G401 (cell line): ENCODE data around the gene CRK. TPM values are rescaled to one million over a fixed set of nuclear protein-coding genes. Genes with fewer than 3 reads are reported as not detected.
A peak's percentile ranks its signal among the peaks of the same experiment; 100 is the strongest.
"Not testable (repeated sequence)": the region's sequence is repeated elsewhere in the genome, so short reads cannot be mapped to it uniquely, and the experiment has no call there.

ENCODE experiments used
- DNase-seq: peaks from one replicate; pipeline ENCODE4 v3.0.0-alpha.2; 2015; ENCODE audit warnings: low spot score
- in situ Hi-C: cut with HindIII; loops from 2 replicates; pipeline ENCODE4 v1.10.0; 2016; ENCODE audit warnings: low sequenced_read_pairs, mixed read lengths
- total RNA-seq: library from RNA; depleted of rRNA; stranded (reverse); fragments of >200 nt; shearing (Covaris generic); gene quantifications from 2 replicates; pipeline ENCODE4 v1.2.3, GENCODE V29; 2014

The CRK gene
- total RNA-seq, 1 experiment from 2014 or later: 92.7 TPM

DNA sequence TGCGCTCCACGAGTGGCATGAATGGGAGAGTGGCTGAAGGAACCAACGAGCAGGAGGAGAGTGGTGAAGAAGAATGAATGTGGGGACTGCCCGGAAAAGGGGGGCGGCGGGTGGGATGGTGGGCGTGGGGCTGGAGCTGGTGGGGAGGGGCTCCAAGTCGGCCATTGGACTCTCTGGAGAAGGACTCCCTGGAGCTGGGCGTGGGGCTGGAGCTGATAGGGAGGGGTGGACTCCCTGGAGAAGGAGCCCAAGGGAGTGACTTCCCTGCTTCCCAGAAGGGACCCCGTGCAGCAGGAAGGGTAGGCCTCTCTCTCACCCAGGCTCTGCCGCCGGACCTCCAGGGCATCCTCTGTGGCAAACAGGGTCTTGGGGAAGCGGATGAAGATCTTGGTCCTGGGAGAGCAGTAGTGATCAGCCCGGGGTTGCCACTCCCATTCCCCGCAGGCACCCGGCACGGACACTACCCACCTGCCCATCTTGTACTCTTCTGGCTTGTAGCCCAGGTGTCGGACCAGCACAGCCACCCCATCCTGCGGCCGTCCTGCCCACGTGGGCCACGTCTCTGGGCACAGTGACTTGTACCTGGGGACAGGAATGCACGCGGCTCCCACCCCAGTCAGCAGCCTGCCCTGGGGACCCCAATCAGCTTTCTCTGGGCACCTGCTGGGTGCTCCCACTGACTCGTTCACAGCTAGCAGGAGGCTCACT lies 14.9 kb upstream of the CRK start:
- in situ Hi-C loops: no loop called here
- no peak for DNase-seq

GRCh38 chr17:1470071-1470754 lies 14.2 kb upstream of the CRK start:
- DNase-seq: no peak
- in situ Hi-C loops: no loop called here

DNA sequence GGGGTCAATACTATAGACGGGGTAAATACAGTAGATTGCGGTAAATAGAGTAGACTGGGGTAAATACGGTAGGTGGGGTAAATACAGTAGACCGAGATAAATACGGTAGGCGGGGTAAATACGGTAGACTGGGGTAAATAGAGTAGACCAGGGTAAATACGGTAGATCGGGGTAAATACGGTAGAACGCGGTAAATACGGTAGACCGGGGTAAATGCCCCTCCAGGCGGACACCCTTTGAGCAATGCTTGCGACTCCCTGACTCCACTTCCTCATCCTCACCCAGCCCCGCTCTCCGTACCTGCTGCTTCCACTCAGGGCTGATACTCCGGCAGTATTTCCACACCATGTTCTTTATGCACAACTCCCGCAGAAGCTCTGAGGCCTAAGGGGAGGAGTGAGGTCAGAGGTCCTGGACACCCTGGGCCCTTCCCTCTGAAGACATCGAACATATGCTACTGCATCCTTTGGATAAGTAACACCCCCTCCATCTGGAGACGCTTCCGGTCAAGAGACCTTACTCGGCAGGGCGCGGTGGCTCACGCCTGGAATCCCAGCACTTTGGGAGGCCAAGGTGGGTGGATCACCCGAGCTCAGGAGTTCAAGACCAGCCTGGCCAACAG lies 13.3 kb upstream of the CRK start:
- DNase-seq: peak; percentile 25
- in situ Hi-C loops: no loop called here

DNA sequence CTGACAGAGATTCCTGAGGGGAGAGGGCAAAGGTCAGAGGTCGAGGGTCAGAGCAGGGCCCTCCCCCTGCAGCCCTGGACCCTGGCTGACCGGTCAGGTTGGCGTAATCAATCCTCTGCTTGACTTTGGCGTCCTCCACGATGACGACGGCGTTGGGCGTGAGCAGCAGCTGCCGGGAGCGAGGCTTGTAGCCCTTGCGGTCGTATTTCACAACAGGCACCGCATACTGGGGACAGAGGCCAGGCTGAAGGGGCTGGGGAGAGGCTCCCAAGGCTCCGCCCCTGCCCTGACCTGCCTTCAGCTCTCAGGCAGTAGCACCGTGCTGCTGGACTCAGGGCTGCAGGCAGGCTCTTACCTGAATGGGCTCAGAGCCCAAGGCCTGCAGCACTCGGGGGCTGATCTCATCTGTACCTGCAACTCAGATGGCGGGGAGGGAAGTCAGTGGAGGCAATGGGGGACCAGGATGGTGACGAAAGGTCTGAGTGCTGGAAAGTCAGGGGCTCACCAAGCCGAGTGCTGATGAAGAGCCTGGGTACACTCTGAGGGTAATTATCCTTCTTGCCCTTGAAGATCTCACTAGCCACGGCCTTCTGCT lies 12.0 kb upstream of the CRK start:
- in situ Hi-C loops: no loop called here
- DNase-seq: no peak

DNA sequence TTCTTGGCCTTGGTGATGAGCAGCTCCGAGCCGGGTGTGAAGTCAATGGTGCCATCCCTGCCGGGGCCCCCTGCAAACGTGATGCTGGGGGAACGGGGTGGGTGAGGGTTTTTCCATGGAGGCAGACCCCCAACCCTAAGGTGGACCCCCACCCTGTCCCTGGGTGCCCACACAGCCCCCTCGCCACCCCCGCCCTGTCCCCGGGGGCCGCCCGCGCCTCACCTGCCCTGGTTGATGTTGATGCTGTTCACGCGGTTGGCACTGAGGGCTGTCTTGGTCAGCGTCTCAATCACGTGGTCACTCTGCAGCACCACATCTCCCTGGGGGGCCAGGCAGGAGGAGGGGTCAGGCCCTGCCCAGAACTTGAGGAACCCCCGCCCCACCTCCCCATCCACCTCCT lies 11.2 kb upstream of the CRK start:
- in situ Hi-C loops: no loop called here

DNA sequence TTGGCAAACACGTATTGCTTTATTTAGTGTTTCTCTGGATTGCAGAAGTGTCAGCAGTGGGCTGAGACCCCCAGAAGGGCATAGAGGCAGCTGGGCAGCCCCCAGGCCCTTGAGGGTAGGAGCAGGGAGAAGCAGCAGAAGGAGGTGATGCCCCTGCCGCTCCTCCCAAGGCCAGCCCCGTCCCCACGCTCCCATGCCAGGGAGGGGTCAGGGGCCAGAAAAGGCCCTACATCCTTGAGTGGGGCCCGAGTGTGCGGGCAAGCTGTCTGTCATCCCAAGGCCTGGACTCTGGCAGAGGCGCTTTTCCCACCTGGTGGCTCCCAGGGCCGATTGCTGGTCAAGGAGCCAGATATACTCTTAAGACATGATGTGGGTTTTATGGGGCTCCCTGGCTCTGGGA lies 8.2 kb upstream of the CRK start:
- no peak for DNase-seq
- in situ Hi-C loops: no loop called here

More for the DNA sequence above, 11.2 kb upstream of the CRK start:
- no peak for DNase-seq

GRCh38 chr17:1462164-1463112 lies 6.4 kb upstream of the CRK start:
- in situ Hi-C loops: no loop called here
- DNase-seq: peak; percentile 87

DNA sequence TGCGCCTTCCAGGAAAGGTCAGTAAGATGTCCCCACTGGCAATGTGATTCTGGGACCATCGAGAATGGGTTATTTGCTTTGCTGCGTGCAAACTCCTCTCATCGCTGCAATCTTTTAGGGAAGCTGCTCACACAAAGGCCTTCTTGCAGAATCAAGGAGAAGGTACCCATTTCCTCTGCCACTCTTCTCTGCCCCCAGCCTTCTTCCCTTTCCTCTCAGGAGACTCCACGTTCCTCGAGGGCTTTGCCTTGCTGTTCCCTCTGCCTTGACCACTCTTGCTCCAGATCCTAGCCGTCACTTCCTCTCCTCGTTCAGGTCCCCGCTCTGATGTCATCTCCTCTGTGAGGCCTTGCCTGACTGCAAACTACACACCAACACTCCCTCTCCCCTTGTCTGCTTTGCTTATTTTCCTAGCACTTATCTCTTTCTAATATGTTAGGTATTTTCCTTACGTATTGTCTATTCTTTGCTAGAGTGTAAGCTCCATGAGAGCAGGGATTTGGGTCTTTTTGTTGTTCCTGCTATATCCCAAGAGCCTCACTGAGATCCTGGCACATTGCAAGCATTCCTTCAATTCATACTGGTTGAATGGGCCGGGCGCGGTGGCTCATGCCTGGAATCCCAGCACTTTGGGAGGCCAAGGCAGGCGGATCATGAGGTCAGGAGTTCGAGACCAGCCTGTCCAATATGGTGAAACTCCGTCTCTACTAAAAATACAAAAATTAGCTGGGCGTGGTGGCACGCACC lies 5.3 kb upstream of the CRK start:
- DNase-seq: no peak
- in situ Hi-C loops: no loop called here

DNA sequence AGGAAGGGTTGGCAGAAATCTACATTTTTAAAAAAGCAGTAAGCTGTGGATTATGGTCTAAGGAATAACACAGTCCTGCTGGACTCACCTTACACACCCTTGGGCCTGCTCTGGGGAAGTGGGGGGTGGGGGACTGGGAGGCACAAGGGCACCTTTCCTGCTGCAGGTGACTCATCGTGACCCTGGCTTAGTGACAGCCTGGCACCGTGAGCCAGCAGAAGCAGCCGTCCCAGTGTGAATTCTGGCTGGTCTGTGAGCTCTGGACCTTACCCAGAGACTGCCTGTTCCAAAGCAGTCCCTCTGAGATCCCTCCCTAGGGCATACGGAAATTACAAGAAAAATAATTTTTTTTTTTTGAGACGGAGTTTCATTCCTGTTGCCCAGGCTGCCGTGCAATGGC lies 4.2 kb upstream of the CRK start:
- in situ Hi-C loops: no loop called here
- DNase-seq: peak; percentile 89

- peak; percentile 50 for DNase-seq
- in situ Hi-C loops: no loop called here
Measured at GRCh38 chr17:1455291-1455796, 688 bp downstream of the CRK start.

DNA sequence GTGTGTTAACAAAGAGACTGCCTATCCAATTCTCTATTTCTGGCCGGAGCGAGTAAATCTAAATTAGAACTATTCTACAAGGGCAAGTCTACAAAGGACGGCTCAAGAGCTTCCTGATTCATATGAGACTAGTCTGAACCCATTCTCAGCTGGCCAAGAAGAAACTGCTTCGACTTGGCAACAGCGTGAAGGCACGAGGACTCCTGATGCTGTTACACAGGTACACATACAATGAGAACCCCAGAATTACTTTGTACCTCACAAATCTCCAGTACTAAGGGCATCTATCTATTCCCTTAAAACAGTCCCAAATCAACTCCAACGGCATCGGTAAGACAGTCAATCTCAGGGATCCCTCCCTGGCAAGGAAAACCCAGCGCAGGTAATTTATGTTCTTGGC lies 1.5 kb downstream of the CRK start:
- in situ Hi-C loops: no loop called here

GRCh38 chr17:1453694-1454093 lies 2.3 kb downstream of the CRK start:
- in situ Hi-C loops, DNase-seq: not testable (repeated sequence)

More for the DNA sequence above, 1.5 kb downstream of the CRK start:
- DNase-seq: no peak

- in situ Hi-C loops: no loop called here
Measured at GRCh38 chr17:1452836-1453235, 3.2 kb downstream of the CRK start.

GRCh38 chr17:1450261-1450660 lies 5.8 kb downstream of the CRK start:
- DNase-seq, in situ Hi-C loops: not testable (repeated sequence)

More at GRCh38 chr17:1452836-1453235, 3.2 kb downstream of the CRK start:
- no peak for DNase-seq

DNA sequence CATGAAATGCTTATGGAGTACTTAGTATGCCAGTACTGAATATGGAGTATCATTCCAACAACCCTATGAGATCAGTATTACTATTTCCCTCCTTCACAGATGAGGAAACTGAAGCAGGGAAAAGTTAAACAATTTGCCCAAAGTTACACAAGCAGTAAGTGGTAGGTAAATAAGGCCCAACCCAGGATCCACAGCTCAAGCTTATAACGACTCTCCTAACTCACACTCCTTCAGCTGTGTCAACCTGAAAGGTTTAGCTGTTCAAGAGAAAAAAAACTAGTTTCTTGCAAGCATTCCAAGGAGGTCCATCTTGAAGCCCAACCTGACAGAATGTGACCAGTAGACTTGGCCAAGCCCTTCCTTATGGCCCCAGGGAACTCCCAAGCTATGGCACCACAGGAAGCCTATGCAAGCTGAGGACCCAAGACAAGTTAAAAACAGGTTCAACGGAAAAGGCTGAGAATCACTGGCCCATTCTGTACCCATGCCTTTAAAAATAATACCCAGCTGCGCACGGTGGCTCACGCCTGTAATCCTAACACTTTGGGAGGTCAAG lies 6.5 kb downstream of the CRK start:
- in situ Hi-C loops: loop anchor here (5.0 kb wide), 1 partner anchor 58 kb away; no protein-coding TSS in a partner anchor
- no peak for DNase-seq

DNA sequence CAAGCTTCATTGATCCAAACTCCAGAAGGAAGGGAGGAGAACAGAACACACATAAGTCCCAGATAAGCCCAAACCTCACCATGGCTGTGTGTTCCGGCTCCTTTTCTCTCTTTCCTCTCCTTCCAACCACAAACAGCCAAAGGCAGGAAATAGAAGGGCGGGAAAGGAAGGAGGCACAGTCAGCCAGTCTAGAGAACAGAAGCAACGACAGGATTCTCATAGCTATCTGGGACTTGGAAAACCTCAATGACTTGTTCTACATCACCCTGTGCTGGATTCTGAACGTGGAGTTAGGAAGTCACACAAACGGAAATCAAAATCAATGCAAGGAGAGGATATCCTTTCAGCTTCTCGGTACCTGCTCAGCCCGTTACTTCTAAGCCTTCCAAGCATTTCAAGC lies 9.0 kb downstream of the CRK start:
- in situ Hi-C loops: loop anchor here (5.0 kb wide), 1 partner anchor 60 kb away; no protein-coding TSS in a partner anchor
- no peak for DNase-seq

DNA sequence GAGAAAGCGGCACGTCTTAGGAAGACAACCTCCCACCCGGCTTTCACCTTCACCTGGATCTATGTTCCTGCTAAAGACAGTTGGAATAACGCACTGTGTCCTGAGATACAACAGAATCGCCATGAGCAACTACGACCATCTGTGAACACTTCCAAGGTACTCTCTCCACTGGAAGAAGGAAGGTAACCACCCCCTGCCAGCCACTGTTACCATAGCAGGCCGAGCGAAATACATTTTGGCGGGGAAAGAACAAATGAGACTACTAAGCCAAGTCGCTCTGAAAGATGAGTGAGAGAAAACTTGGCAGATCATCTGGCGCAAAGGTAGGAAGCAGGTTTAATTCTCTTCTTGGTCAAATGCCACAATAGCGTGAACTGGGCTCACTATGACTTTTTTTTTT lies 9.8 kb downstream of the CRK start:
- in situ Hi-C loops: loop anchor here (5.0 kb wide), 1 partner anchor 61 kb away; no protein-coding TSS in a partner anchor
- DNase-seq: peak; percentile 68
